ENCODE results near the gene OR56A1. TPM values are rescaled to one million over a fixed set of nuclear protein-coding genes. Genes with fewer than 3 reads are reported as not detected.

OR56A1 gene
- total RNA-seq, 2 experiments from 2014 or later = not detected

- Mint-ChIP-seq H3K9me3 (peaks cover 8% of the 10 kb centered on the region), H3K27ac (no peak overlapping the region), H3K36me3 (no peaks in the 10 kb centered on the region), H3K4me1 (no peaks in the 10 kb centered on the region), H3K4me3 (no peak overlapping the region), H3K27me3 (peaks cover 29% of the 10 kb centered on the region)
- DNase-seq = no peak
Observed at GRCh38 chr11:6012035-6012668, 18.4 kb downstream of the OR56A1 start.

- no peak for DNase-seq
- Mint-ChIP-seq H3K4me1 (no peaks in the 10 kb centered on the region), H3K9me3 (no peaks in the 10 kb centered on the region), H3K27ac (no peak within 1 kb of the TSS), H3K36me3 (no peaks in the 10 kb centered on the region), H3K27me3 (peaks cover 18% of the 10 kb centered on the region), H3K4me3 (no peak within 1 kb of the TSS)
Observed at GRCh38 chr11:6006846-6007245, 23.7 kb downstream of the OR56A1 start, which contains the start of gene OR56A4. TSS of gene OR56A4 (minus strand) at chr11:6006946. CDS start at chr11:6002992, 3,954 bp downstream.

GRCh38 chr11:6006395-6006794 is 24.2 kb downstream of the OR56A1 start:
- Mint-ChIP-seq H3K36me3 (no peaks in the 10 kb centered on the region), H3K4me1 (no peaks in the 10 kb centered on the region), H3K9me3 (no peaks in the 10 kb centered on the region), H3K27me3 (peaks cover 16% of the 10 kb centered on the region), H3K4me3 (no peak overlapping the region), H3K27ac (no peak overlapping the region)
- DNase-seq = no peak

- Mint-ChIP-seq H3K4me1 (no peaks in the 10 kb centered on the region), H3K36me3 (no peaks in the 10 kb centered on the region), H3K27me3 (peaks cover 4% of the 10 kb centered on the region), H3K27ac (no peak overlapping the region), H3K9me3 (no peaks in the 10 kb centered on the region), H3K4me3 (no peak overlapping the region)
- no peak for DNase-seq
Observed at GRCh38 chr11:6002202-6002699, 28.3 kb downstream of the OR56A1 start.

GRCh38 chr11:5994791-5995190 is 35.8 kb downstream of the OR56A1 start:
- Mint-ChIP-seq H3K4me1 (no peaks in the 10 kb centered on the region), H3K9me3 (no peaks in the 10 kb centered on the region), H3K4me3 (no peak overlapping the region), H3K27me3 (peaks cover 12% of the 10 kb centered on the region), H3K27ac (no peak overlapping the region), H3K36me3 (no peaks in the 10 kb centered on the region)
- DNase-seq = no peak

- H3K36me3 Mint-ChIP-seq = no peaks in the 10 kb centered on the region
- no peak for DNase-seq
Observed at GRCh38 chr11:5992604-5993251, 37.8 kb downstream of the OR56A1 start.

GRCh38 chr11:5992150-5992549 is 38.4 kb downstream of the OR56A1 start:
- H3K4me3 Mint-ChIP-seq = no peak overlapping the region
- H3K9me3 Mint-ChIP-seq = no peaks in the 10 kb centered on the region
- DNase-seq = no peak
- H3K27me3 Mint-ChIP-seq = peaks cover 19% of the 10 kb centered on the region
- no peaks in the 10 kb centered on the region for H3K36me3 Mint-ChIP-seq
- H3K27ac Mint-ChIP-seq = no peak overlapping the region
- H3K4me1 Mint-ChIP-seq = no peaks in the 10 kb centered on the region

More at GRCh38 chr11:5992604-5993251, 37.8 kb downstream of the OR56A1 start:
- Mint-ChIP-seq H3K4me3 (no peak overlapping the region), H3K4me1 (no peaks in the 10 kb centered on the region), H3K27me3 (peaks cover 19% of the 10 kb centered on the region), H3K9me3 (no peaks in the 10 kb centered on the region), H3K27ac (no peak overlapping the region)

GRCh38 chr11:5989203-5989602 is 41.4 kb downstream of the OR56A1 start:
- Mint-ChIP-seq H3K4me1 (no peaks in the 10 kb centered on the region), H3K27me3 (peaks cover 12% of the 10 kb centered on the region), H3K9me3 (no peaks in the 10 kb centered on the region), H3K4me3 (no peak overlapping the region), H3K27ac (no peak overlapping the region), H3K36me3 (no peaks in the 10 kb centered on the region)
- DNase-seq = no peak

GRCh38 chr11:5986885-5987284 is 43.7 kb downstream of the OR56A1 start, which contains the start of gene OR52L1:
TSS of gene OR52L1 (minus strand) at chr11:5986985. CDS start at chr11:5986930, 55 bp downstream.
- no peaks in the 10 kb centered on the region for H3K4me1 Mint-ChIP-seq
- peaks cover 26% of the 10 kb centered on the region for H3K27me3 Mint-ChIP-seq
- no peaks in the 10 kb centered on the region for H3K9me3 Mint-ChIP-seq
- DNase-seq = no peak
- H3K36me3 Mint-ChIP-seq = no peaks in the 10 kb centered on the region
- no peak within 1 kb of the TSS for H3K27ac Mint-ChIP-seq
- no peak within 1 kb of the TSS for H3K4me3 Mint-ChIP-seq

GRCh38 chr11:5983443-5983842 is 47.1 kb downstream of the OR56A1 start:
- Mint-ChIP-seq H3K4me1 (no peaks in the 10 kb centered on the region), H3K27ac (no peak overlapping the region), H3K4me3 (no peak overlapping the region), H3K27me3 (peaks cover 14% of the 10 kb centered on the region), H3K36me3 (no peaks in the 10 kb centered on the region), H3K9me3 (peaks cover 11% of the 10 kb centered on the region)
- DNase-seq = no peak

- no peak for DNase-seq
- Mint-ChIP-seq H3K27me3 (peaks cover 16% of the 10 kb centered on the region), H3K36me3 (no peaks in the 10 kb centered on the region), H3K4me3 (no peak overlapping the region), H3K9me3 (peaks cover 3% of the 10 kb centered on the region), H3K27ac (no peak overlapping the region), H3K4me1 (no peaks in the 10 kb centered on the region)
Observed at GRCh38 chr11:5973530-5973929, 57.0 kb downstream of the OR56A1 start.

Other genes with a start within 250 kb of the OR56A1 start
- gene OR52N5, start 247.4 kb downstream of the OR56A1 start, total RNA-seq = not detected
- gene OR52N1, start 239.5 kb downstream of the OR56A1 start, total RNA-seq = not detected
- not detected for gene OR52N2, start 221.8 kb downstream of the OR56A1 start, total RNA-seq
- gene OR52E6, start 188.9 kb downstream of the OR56A1 start, total RNA-seq = not detected
- gene OR52E8, start 173.1 kb downstream of the OR56A1 start, total RNA-seq = not detected
- not detected for gene OR52E4, start 150.1 kb downstream of the OR56A1 start, total RNA-seq
- gene OR52E5, start 137.6 kb downstream of the OR56A1 start, total RNA-seq = not detected
- gene OR56A3, start 88.5 kb downstream of the OR56A1 start, total RNA-seq = not detected
- not detected for gene OR56A5, start 62.3 kb downstream of the OR56A1 start, total RNA-seq
- not detected for gene OR52L1, start 43.8 kb downstream of the OR56A1 start, total RNA-seq
- not detected for gene OR56A4, start 23.8 kb downstream of the OR56A1 start, total RNA-seq
- gene OR56B4, start 76.9 kb upstream of the OR56A1 start, total RNA-seq = not detected
- not detected for gene OR52B2, start 139.6 kb upstream of the OR56A1 start, total RNA-seq
- not detected for gene OR52W1, start 168.5 kb upstream of the OR56A1 start, total RNA-seq
- gene C11orf42, start 174.8 kb upstream of the OR56A1 start, total RNA-seq = not detected
- 10 to 100 TPM; 14.2 to 16.0 TPM for gene FHIP1B, start 203.9 kb upstream of the OR56A1 start, total RNA-seq
- under 1 TPM; 0.10 to 0.30 TPM for gene CNGA4, start 208.3 kb upstream of the OR56A1 start, total RNA-seq
- gene CCKBR, start 229.1 kb upstream of the OR56A1 start, total RNA-seq = under 1 TPM; 0.16 to 0.43 TPM